IMR-90 (cell line): ENCODE measurements around the gene PPP1R16B. TPM values are rescaled to one million over a fixed set of nuclear protein-coding genes. Genes with fewer than 3 reads are reported as not detected.

Source experiments
- ATAC-seq: fragments of 200-7000 bp; cut with Tn5 transposase; 2 replicates; pipeline ENCODE4 v1.9.1; 2020; ENCODE audit warnings: low read depth, mild to moderate bottlenecking, moderate library complexity
- BruUV-seq: library from RNA; stranded (reverse); fragments of 400-500 nt; replicated peaks from 2 replicates; lab custom pipeline; 2021; lab: Mats Ljungman, UMichigan
- CTCF ChIA-PET: fragments of 300-600 bp; formaldehyde crosslinking; extraction: SDS; loops from one replicate; lab custom pipeline; 2021; ENCODE audit warnings: antibody characterized with exemption; lab: Yijun Ruan, JAX
- POLR2A ChIA-PET: fragments of 300-600 bp; sonication (Branson Sonifier 250); formaldehyde crosslinking; loops from one replicate; lab custom pipeline; 2022; ENCODE audit warnings: antibody characterized with exemption; ENCODE audit not compliant: unreplicated experiment; lab: Charles Lee
- DNase-seq: peaks from one replicate; pipeline ENCODE4 v3.0.0; 2013
- H2AFZ ChIP-seq: replicated peaks from 2 replicates; pipeline ENCODE3; 2013; ENCODE audit warnings: low read length, mild to moderate bottlenecking; ENCODE audit not compliant: poor library complexity
- H2AK5ac ChIP-seq: 2 replicates; pipeline ENCODE4 v1.6.1; 2013; ENCODE audit warnings: low read depth, low read length, inconsistent platforms
- H2AK9ac ChIP-seq: replicated peaks from 2 replicates; pipeline ENCODE3; 2013; ENCODE audit warnings: mild to moderate bottlenecking, low read depth, low read length, moderate library complexity; ENCODE audit not compliant: poor library complexity
- H2BK120ac ChIP-seq: 2 replicates; pipeline ENCODE4 v1.6.1; 2013; ENCODE audit warnings: low read depth, low read length, inconsistent platforms
- H2BK15ac ChIP-seq: 3 replicates; pipeline ENCODE4 v1.6.1; 2013; ENCODE audit warnings: low read depth, low read length, inconsistent platforms
- H2BK20ac ChIP-seq: 2 replicates; pipeline ENCODE4 v1.6.1; 2013; ENCODE audit warnings: low read depth, mild to moderate bottlenecking, inconsistent platforms, low read length, moderate library complexity
- H2BK5ac ChIP-seq: 2 replicates; pipeline ENCODE4 v1.6.1; 2013; ENCODE audit warnings: mild to moderate bottlenecking, low read depth, low read length, inconsistent platforms; ENCODE audit not compliant: poor library complexity, severe bottlenecking
- H3K14ac ChIP-seq: replicated peaks from 2 replicates; pipeline ENCODE4 v1.6.1; 2013; ENCODE audit warnings: low read depth, low read length, inconsistent platforms
- H3K18ac ChIP-seq: 2 replicates; pipeline ENCODE4 v1.6.1; 2013; ENCODE audit warnings: low read depth, low read length, control low read depth
- H3K23ac ChIP-seq: 2 replicates; pipeline ENCODE4 v1.6.1; 2013; ENCODE audit warnings: low read depth, low read length, inconsistent platforms
- H3K27ac ChIP-seq: 2 replicates; pipeline ENCODE4 v1.5.1; 2013; ENCODE audit warnings: mild to moderate bottlenecking, control low read depth, low read length; ENCODE audit not compliant: insufficient read depth
- H3K27me3 ChIP-seq: 2 replicates; pipeline ENCODE4 v1.6.1; 2013; ENCODE audit warnings: low read length; ENCODE audit not compliant: control insufficient read depth, insufficient read depth
- H3K36me3 ChIP-seq: 2 replicates; pipeline ENCODE4 v1.6.1; 2013; ENCODE audit warnings: low read length, mixed read lengths; ENCODE audit not compliant: control insufficient read depth, insufficient read depth
- H3K4ac ChIP-seq: 2 replicates; pipeline ENCODE4 v1.6.1; 2013; ENCODE audit warnings: low read depth, low read length, inconsistent platforms
- H3K4me1 ChIP-seq: 2 replicates; pipeline ENCODE4 v1.6.1; 2013; ENCODE audit warnings: low read length, mixed read lengths; ENCODE audit not compliant: control insufficient read depth, insufficient read depth
- H3K4me2 ChIP-seq: 2 replicates; pipeline ENCODE4 v1.6.1; 2013; ENCODE audit warnings: low read depth, mild to moderate bottlenecking, control low read depth, low read length, moderate library complexity
- H3K4me3 ChIP-seq: 2 replicates; pipeline ENCODE4 v1.5.1; 2013; ENCODE audit warnings: low read depth, mild to moderate bottlenecking, control low read depth, low read length, moderate library complexity; ENCODE audit not compliant: insufficient read depth
- H3K56ac ChIP-seq: 2 replicates; pipeline ENCODE4 v1.6.1; 2013; ENCODE audit warnings: low read length, inconsistent platforms; ENCODE audit not compliant: insufficient read depth; ENCODE audit errors: extremely low read depth
- H3K79me1 ChIP-seq, 2 experiments: 2 replicates each; pipeline ENCODE4 v1.6.1; 2013; ENCODE audit warnings: low read length in 2 of 2, inconsistent platforms in 1 of 2, low read depth in 1 of 2
- H3K9ac ChIP-seq: 2 replicates; pipeline ENCODE4 v1.6.1; 2013; ENCODE audit warnings: low read depth, low read length, control low read depth
- H3K9me1 ChIP-seq: 2 replicates; pipeline ENCODE4 v1.6.1; 2013; ENCODE audit warnings: low read length, inconsistent platforms; ENCODE audit not compliant: insufficient read depth
- H3K9me3 ChIP-seq: 2 replicates; pipeline ENCODE4 v1.6.1; 2013; ENCODE audit warnings: low read length; ENCODE audit not compliant: control insufficient read depth, insufficient read depth
- H4K20me1 ChIP-seq: 2 replicates; pipeline ENCODE4 v1.6.1; 2013; ENCODE audit warnings: low read length, inconsistent platforms; ENCODE audit not compliant: insufficient read depth
- H4K5ac ChIP-seq: 2 replicates; pipeline ENCODE4 v1.6.1; 2013; ENCODE audit warnings: mild to moderate bottlenecking, low read depth, low read length, control low read depth
- H4K8ac ChIP-seq, 2 experiments: 2 replicates each; pipeline ENCODE4 v1.6.1; 2013; ENCODE audit warnings: low read depth in 2 of 2, low read length in 2 of 2, control low read depth in 1 of 2, inconsistent platforms in 1 of 2
- H4K91ac ChIP-seq: 2 replicates; pipeline ENCODE4 v1.6.1; 2013; ENCODE audit warnings: low read depth, low read length, inconsistent platforms; ENCODE audit not compliant: insufficient read depth
- CHD1 ChIP-seq: IDR thresholded peaks from 2 replicates; pipeline ENCODE4 v1.6.1; 2012; ENCODE audit warnings: low read depth, low read length, improper control_type of control experiment
- FOS ChIP-seq: fragments of 150-350 bp; IDR thresholded peaks from 2 replicates; pipeline ENCODE4 v1.6.1; 2016; ENCODE audit warnings: low read depth, low read length
- MAFK ChIP-seq: IDR thresholded peaks from 2 replicates; pipeline ENCODE4 v1.6.1; 2012; ENCODE audit warnings: low read depth, low read length, improper control_type of control experiment
- WGBS, 2 experiments: methylation state at CpG; one replicate each; pipeline versions ENCODE4 v1.1.5 to v1.1.7; 2013; ENCODE audit warnings: missing lambda C conversion rate in 2 of 2; ENCODE audit not compliant: insufficient read length in 1 of 2; ENCODE audit errors: extremely low coverage in 2 of 2; 5-methylcytosine and 5-hydroxymethylcytosine counted together
- dilution Hi-C: fragments of 300-500 bp; cut with HindIII; formaldehyde crosslinking; loops from one replicate; pipeline ENCODE4 v1.14.3; 2018; ENCODE audit warnings: low sequenced_read_pairs; ENCODE audit not compliant: unreplicated experiment
- in situ Hi-C: fragments of 300-500 bp; cut with MboI; formaldehyde crosslinking; loops from 3 replicates; pipeline ENCODE4 v1.14.3; 2019; ENCODE audit warnings: low sequenced_read_pairs, inconsistent platforms, mixed read lengths
- intact Hi-C: fragments of 100-400 bp; cut with micrococcal nuclease; formaldehyde crosslinking; loops from 2 replicates; pipeline ENCODE4 v1.10.0; 2022
- polyA plus RNA-seq, 3 experiments: library from polyadenylated mRNA; depleted of rRNA; stranded (reverse); fragments of >200 nt; gene quantifications; 2 replicates each; pipeline ENCODE4 v1.2.3, GENCODE V29; 2012; ENCODE audit warnings: low replicate concordance in 1 of 3
- total RNA-seq: library from RNA; depleted of rRNA; stranded (reverse); fragments of >200 nt; gene quantifications from 2 replicates; pipeline ENCODE4 v1.2.3, GENCODE V29; 2012
- TF ChIP-seq, protein P1 (sequence below): fragments of 150-350 bp; IDR thresholded peaks from 2 replicates; pipeline ENCODE4 v1.6.1; 2017; ENCODE audit warnings: mild to moderate bottlenecking, antibody characterized with exemption, low read length, low read depth
- TF ChIP-seq, protein P2 (sequence below): fragments of 150-350 bp; IDR thresholded peaks from 2 replicates; pipeline ENCODE4 v1.6.1; 2016; ENCODE audit warnings: low read depth, mild to moderate bottlenecking, low read length, moderate library complexity, borderline replicate concordance

The PPP1R16B gene
- total and polyA plus RNA-seq, 2 of the 4 experiments (the other 2 are of a cell fraction): not detected

DNA sequence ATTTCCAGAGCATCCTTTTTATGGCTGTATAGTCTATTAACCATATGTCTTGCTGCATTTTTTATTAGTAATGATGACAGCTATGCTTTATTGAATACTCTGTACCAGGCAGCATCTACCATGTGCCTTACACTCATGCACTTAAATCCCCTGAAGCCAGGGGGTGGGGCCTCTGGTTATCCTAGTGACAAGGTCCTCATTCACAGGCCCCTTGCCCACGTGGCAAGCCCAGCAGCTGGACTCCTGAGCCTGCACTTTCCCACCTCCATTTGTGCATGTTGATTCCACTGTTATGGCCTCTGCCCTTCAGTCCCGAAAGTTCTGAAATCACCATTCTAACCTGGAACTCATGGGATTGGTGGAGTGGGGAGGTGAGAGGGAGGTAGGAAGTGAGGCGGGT is 35.0 kb upstream of the PPP1R16B start:
- no peak overlapping the region for H3K18ac ChIP-seq
- H4K20me1 ChIP-seq: no peaks in the 10 kb centered on the region
- no peak overlapping the region for H3K27ac ChIP-seq
- in situ Hi-C loops: loop anchor here (25.0 kb wide), 1 partner anchor 267 kb away; no protein-coding TSS in a partner anchor
- intact Hi-C loops: no loop called here
- H3K27me3 ChIP-seq: no peaks in the 10 kb centered on the region
- CTCF ChIA-PET: no interaction called here
- no peaks in the 10 kb centered on the region for H3K79me1 ChIP-seq
- H3K36me3 ChIP-seq: peaks cover 33% of the 10 kb centered on the region
- H3K4me1 ChIP-seq: no peaks in the 10 kb centered on the region
- no CpG with 5 or more reads among the region's 3 CpGs for WGBS, 2 experiments
- no peak overlapping the region for H3K4me3 ChIP-seq
- no peak overlapping the region for H3K4ac ChIP-seq
- TF ChIP-seq CHD1: no peak
- TF ChIP-seq, protein P1, sequence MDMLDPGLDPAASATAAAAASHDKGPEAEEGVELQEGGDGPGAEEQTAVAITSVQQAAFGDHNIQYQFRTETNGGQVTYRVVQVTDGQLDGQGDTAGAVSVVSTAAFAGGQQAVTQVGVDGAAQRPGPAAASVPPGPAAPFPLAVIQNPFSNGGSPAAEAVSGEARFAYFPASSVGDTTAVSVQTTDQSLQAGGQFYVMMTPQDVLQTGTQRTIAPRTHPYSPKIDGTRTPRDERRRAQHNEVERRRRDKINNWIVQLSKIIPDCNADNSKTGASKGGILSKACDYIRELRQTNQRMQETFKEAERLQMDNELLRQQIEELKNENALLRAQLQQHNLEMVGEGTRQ: no peak
- TF ChIP-seq, protein P2, sequence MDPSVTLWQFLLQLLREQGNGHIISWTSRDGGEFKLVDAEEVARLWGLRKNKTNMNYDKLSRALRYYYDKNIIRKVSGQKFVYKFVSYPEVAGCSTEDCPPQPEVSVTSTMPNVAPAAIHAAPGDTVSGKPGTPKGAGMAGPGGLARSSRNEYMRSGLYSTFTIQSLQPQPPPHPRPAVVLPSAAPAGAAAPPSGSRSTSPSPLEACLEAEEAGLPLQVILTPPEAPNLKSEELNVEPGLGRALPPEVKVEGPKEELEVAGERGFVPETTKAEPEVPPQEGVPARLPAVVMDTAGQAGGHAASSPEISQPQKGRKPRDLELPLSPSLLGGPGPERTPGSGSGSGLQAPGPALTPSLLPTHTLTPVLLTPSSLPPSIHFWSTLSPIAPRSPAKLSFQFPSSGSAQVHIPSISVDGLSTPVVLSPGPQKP: no peak
- TF ChIP-seq MAFK: no peak
- no peak for TF ChIP-seq FOS
- dilution Hi-C loops: no loop called here
- POLR2A ChIA-PET: no interaction called here
- H3K4me2 ChIP-seq: no peak overlapping the region
- DNase-seq (no peak), ATAC-seq (no peak)
- H3K9ac ChIP-seq: no peak overlapping the region
- no peak overlapping the region for H3K23ac ChIP-seq
- H4K8ac ChIP-seq: no peak overlapping the region
- no peak overlapping the region for H2BK5ac ChIP-seq
- no peak overlapping the region for H4K5ac ChIP-seq
- no peak overlapping the region for H4K91ac ChIP-seq
- no peak overlapping the region for H3K56ac ChIP-seq
- H3K9me1 ChIP-seq: peaks cover 6% of the 10 kb centered on the region; the same call in 1 of the 2 replicates
- H3K9me3 ChIP-seq: no peaks in the 10 kb centered on the region
- no TSS peak for BruUV-seq
- H2AK9ac ChIP-seq: no peak overlapping the region
- no peak overlapping the region for H2AFZ ChIP-seq
- no peak overlapping the region for H2BK20ac ChIP-seq
- H2AK5ac ChIP-seq: no peak overlapping the region
- no peak overlapping the region for H2BK120ac ChIP-seq
- no peak overlapping the region for H3K14ac ChIP-seq
- H2BK15ac ChIP-seq: no peak overlapping the region
